Thyroid gland (tissue), 4 donors: Measurements from ENCODE around the gene YEATS4. TPM values are rescaled to one million over a fixed set of nuclear protein-coding genes. Genes with fewer than 3 reads are reported as not detected.

ENCODE experiments used
- DNase-seq, 2 donors: peaks; one replicate each; pipeline ENCODE4 v3.0.0-alpha.2; 2019
- H3K27ac ChIP-seq, 3 donors: fragments of 200-600 bp; sonication (generic); 1 replicate in 2 of 3; 2 replicates in 1 of 3; pipeline ENCODE4 v1.5.1; 2016 to 2019; ENCODE audit warnings: mild to moderate bottlenecking in 1 of 3, moderate library complexity in 1 of 3
- H3K27me3 ChIP-seq: fragments of 200-600 bp; sonication (generic); one replicate; pipeline ENCODE4 v1.5.1; 2019
- H3K36me3 ChIP-seq, 2 donors: fragments of 200-600 bp; sonication (generic); one replicate each; pipeline ENCODE4 v1.5.1; 2016 to 2019
- H3K4me1 ChIP-seq, 2 donors: fragments of 200-600 bp; sonication (generic); one replicate each; pipeline ENCODE4 v1.5.1; 2017 to 2019
- H3K4me3 ChIP-seq, 3 donors: fragments of 200-600 bp; sonication (generic); replicated peaks in 1 of 3; 1 replicate in 2 of 3; 2 replicates in 1 of 3; pipeline ENCODE4 v1.5.1; 2016; ENCODE audit warnings: mild to moderate bottlenecking in 1 of 3
- H3K9me3 ChIP-seq: fragments of 200-600 bp; sonication (generic); one replicate; pipeline ENCODE4 v1.5.1; 2017
- CTCF ChIP-seq, 6 experiments: fragments of 200-600 bp in 3 of 6; fragments of 450-650 bp in 3 of 6; sonication (generic) in 3 of 6; IDR thresholded peaks; one replicate each; pipeline ENCODE4 v1.5.1; 2016 to 2019; ENCODE audit warnings: antibody characterized with exemption in 6 of 6, mild to moderate bottlenecking in 2 of 6, inconsistent platforms in 1 of 6, moderate library complexity in 1 of 6
- POLR2A ChIP-seq, 2 donors: fragments of 450-650 bp; IDR thresholded peaks; one replicate each; pipeline ENCODE4 v1.6.1; 2017; ENCODE audit warnings: antibody characterized with exemption in 2 of 2, mild to moderate bottlenecking in 2 of 2, moderate library complexity in 1 of 2
- WGBS, 2 donors: methylation state at CpG; one replicate each; pipeline ENCODE4 v1.1.5; 2017; 5-methylcytosine and 5-hydroxymethylcytosine counted together
- intact Hi-C: fragments of 100-400 bp; cut with DNase I; formaldehyde crosslinking; loops from one replicate; pipeline ENCODE4 v1.15.1; 2023
- total RNA-seq, 4 donors: library from RNA; depleted of rRNA; stranded (reverse); fragments of >200 nt; gene quantifications; one replicate each; pipeline ENCODE4 v1.2.3, GENCODE V29; 2016

YEATS4 gene
- total RNA-seq, 4 donors from 2014 or later: 13.8 to 37.8 (median 20.9) TPM

- no peaks in the 10 kb centered on the region for H3K36me3 ChIP-seq
- H3K27me3 ChIP-seq: no peaks in the 10 kb centered on the region
- intact Hi-C loops: no loop called here
- peaks cover 17 to 48% of the 10 kb centered on the region in 2 donors for H3K4me1 ChIP-seq
- TF ChIP-seq CTCF (IDR thresholded peaks at IDR 0.05): no peak
- TF ChIP-seq POLR2A (IDR thresholded peaks at IDR 0.05): no peak
- H3K9me3 ChIP-seq: no peaks in the 10 kb centered on the region
- peak overlapping the region in 2 of 3 donors; percentile 67 to 80 for H3K27ac ChIP-seq
- H3K4me3 ChIP-seq: no peak overlapping the region
- 87 to 94% methylated on average over 8 of the region's 8 CpGs for WGBS, 2 donors
- no peak for DNase-seq
These were observed 71.5 kb downstream of the YEATS4 start for GRCh38 chr12:69430942-69431590.

GRCh38 chr12:69431591-69432222 is 72.2 kb downstream of the YEATS4 start:
- WGBS, 2 donors: 37 to 55% methylated on average over 8 of the region's 8 CpGs
- Histone ChIP-seq H3K27ac (peak overlapping the region in 2 of 3 donors; percentile 67 to 80), H3K27me3 (no peaks in the 10 kb centered on the region), H3K4me1 (peaks cover 18 to 50% of the 10 kb centered on the region in 2 donors), H3K36me3 (no peaks in the 10 kb centered on the region), H3K4me3 (no peak overlapping the region), H3K9me3 (no peaks in the 10 kb centered on the region)
- DNase-seq: peak; percentile 23 to 31
- intact Hi-C loops: no loop called here
- no peak for TF ChIP-seq CTCF (IDR thresholded peaks at IDR 0.05)
- no peak for TF ChIP-seq POLR2A (IDR thresholded peaks at IDR 0.05)

GRCh38 chr12:69433653-69434052 is 74.1 kb downstream of the YEATS4 start:
- Histone ChIP-seq H3K27me3 (no peaks in the 10 kb centered on the region), H3K9me3 (no peaks in the 10 kb centered on the region), H3K4me1 (peaks cover 18 to 50% of the 10 kb centered on the region in 2 donors), H3K36me3 (no peaks in the 10 kb centered on the region), H3K4me3 (no peak overlapping the region), H3K27ac (peak overlapping the region in 1 of 3 donors; percentile 37)
- no peak for DNase-seq
- 52 to 63% methylated on average over 3 of the region's 3 CpGs for WGBS, 2 donors
- intact Hi-C loops: no loop called here
- TF ChIP-seq CTCF (IDR thresholded peaks at IDR 0.05) (no peak), POLR2A (IDR thresholded peaks at IDR 0.05) (no peak)

- peak; percentile 63 to 80 for DNase-seq
- H3K4me1 ChIP-seq: peaks cover 18 to 56% of the 10 kb centered on the region in 2 donors
- WGBS, 2 donors: 27 to 44% methylated on average over 1 of the region's 1 CpG
- H3K27ac ChIP-seq: peak overlapping the region in 2 of 3 donors; percentile 47 to 58
- no peaks in the 10 kb centered on the region for H3K36me3 ChIP-seq
- no peak overlapping the region for H3K4me3 ChIP-seq
- H3K27me3 ChIP-seq: no peaks in the 10 kb centered on the region
- intact Hi-C loops: no loop called here
- TF ChIP-seq CTCF (IDR thresholded peaks at IDR 0.05) (no peak), POLR2A (IDR thresholded peaks at IDR 0.05) (no peak)
- no peaks in the 10 kb centered on the region for H3K9me3 ChIP-seq
These were observed 76.1 kb downstream of the YEATS4 start for GRCh38 chr12:69435644-69436043.

GRCh38 chr12:69437073-69437472 is 77.5 kb downstream of the YEATS4 start:
- no peak overlapping the region for H3K27ac ChIP-seq
- intact Hi-C loops: no loop called here
- WGBS, 2 donors: 94 to 96% methylated on average over 2 of the region's 2 CpGs

More at GRCh38 chr12:69437073-69437472, 77.5 kb downstream of the YEATS4 start:
- DNase-seq: no peak
- H3K4me3 ChIP-seq: no peak overlapping the region
- H3K27me3 ChIP-seq: no peaks in the 10 kb centered on the region
- TF ChIP-seq POLR2A (IDR thresholded peaks at IDR 0.05) (no peak), CTCF (IDR thresholded peaks at IDR 0.05) (no peak)
- H3K4me1 ChIP-seq: peaks cover 6 to 42% of the 10 kb centered on the region in 2 donors
- no peaks in the 10 kb centered on the region for H3K9me3 ChIP-seq
- no peaks in the 10 kb centered on the region for H3K36me3 ChIP-seq
